A673 (cell line): ENCODE measurements around the gene AGBL4.

Experiments used
- EZH2 ChIP-seq: fragments of 200-600 bp; sonication (generic); IDR thresholded peaks from 2 replicates; pipeline ENCODE4 v1.6.1; 2017; ENCODE audit warnings: borderline replicate concordance, low read depth, mild to moderate bottlenecking, mixed read lengths, antibody characterized with exemption, low read length; ENCODE audit not compliant: poor library complexity, severe bottlenecking
- TF ChIP-seq, protein P1 (sequence below): fragments of 300-800, 200-600 bp; sonication (generic); conservative IDR thresholded peaks from 2 replicates; pipeline ENCODE4 v1.5.1; 2017; ENCODE audit warnings: low read depth, mild to moderate bottlenecking, antibody characterized with exemption, low read length, moderate library complexity, mixed read lengths

DNA sequence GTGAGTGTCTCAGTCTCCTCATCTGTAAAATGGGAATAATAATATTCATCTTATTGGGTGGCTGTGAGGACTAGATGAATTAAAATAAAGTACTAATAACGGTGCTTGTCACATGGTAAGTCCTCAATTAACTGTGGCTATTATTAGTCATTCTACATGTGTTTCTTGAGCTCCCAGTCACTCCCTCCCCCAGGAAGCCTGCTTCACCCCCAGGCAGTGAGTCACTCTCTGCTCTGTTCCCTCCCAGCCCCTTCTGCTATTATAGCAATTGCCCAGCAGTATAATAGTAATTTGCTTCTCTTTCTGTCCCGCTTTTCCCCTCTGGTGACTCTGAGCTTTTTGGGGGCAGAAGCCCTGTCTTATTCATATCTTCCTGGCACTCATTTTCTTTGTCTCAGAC lies 1349.1 kb downstream of the AGBL4 start:
- TF ChIP-seq, protein P1, sequence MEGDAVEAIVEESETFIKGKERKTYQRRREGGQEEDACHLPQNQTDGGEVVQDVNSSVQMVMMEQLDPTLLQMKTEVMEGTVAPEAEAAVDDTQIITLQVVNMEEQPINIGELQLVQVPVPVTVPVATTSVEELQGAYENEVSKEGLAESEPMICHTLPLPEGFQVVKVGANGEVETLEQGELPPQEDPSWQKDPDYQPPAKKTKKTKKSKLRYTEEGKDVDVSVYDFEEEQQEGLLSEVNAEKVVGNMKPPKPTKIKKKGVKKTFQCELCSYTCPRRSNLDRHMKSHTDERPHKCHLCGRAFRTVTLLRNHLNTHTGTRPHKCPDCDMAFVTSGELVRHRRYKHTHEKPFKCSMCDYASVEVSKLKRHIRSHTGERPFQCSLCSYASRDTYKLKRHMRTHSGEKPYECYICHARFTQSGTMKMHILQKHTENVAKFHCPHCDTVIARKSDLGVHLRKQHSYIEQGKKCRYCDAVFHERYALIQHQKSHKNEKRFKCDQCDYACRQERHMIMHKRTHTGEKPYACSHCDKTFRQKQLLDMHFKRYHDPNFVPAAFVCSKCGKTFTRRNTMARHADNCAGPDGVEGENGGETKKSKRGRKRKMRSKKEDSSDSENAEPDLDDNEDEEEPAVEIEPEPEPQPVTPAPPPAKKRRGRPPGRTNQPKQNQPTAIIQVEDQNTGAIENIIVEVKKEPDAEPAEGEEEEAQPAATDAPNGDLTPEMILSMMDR = no peak
- no peak for TF ChIP-seq EZH2
